ENCODE data around the gene METTL26. TPM values are rescaled to one million over a fixed set of nuclear protein-coding genes. Genes with fewer than 3 reads are reported as not detected.

Gene METTL26
- total RNA-seq, 4 donors from 2014 or later: 147 to 204 (median 176) TPM

DNA sequence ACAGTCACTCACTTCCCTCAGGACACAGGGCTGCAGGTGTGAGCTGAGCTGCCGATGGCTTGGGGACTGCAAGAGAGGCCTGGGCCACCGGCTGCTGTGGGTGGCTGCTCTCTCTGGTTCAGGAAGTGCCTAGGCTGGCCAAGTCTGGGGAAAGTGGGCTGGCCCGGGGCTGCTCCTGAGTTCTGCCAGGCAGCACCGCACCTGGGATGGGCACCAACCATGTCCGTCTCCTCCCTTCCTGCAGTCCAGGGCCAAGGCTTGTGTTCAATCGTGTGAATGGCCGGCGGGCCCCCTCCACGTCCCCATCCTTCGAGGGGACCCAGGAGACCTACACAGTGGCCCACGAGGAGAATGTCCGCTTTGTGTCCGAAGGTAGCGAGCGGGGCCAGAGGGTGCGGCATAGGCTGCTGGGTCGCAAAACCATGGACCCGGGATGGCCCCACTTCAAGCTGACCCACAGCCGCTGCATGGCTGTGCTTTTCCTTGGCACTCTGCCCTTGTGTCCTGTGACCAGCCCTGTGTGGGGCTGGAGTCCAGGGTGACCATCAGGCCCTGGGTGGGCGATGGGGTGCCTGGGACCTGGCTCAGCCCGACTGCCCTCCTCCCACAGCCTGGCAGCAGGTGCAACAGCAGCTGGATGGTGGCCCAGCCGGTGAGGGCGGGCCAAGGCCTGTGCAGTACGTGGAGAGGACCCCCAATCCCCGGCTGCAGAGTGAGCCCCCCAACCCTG, 11.2 kb upstream of the METTL26 start:
- 66 to 86% methylated on average over 11 to 12 of the region's 25 CpGs for WGBS, 2 donors
- Histone ChIP-seq H3K4me1 (peaks cover 0 to 65% (median 31%) of the 10 kb centered on the region in 4 donors), H3K36me3 (peaks cover 0 to 14% (median 0%) of the 10 kb centered on the region in 3 donors), H3K27ac (peak overlapping the region in 3 of 4 donors; percentile 55 to 91 (median 90)), H3K9me3 (no peaks in the 10 kb centered on the region), H3K4me3 (no peak overlapping the region), H3K27me3 (no peaks in the 10 kb centered on the region)
- DNase-seq (ENCODE audit: low spot score in 2 of 2): no peak
- TF ChIP-seq EP300 (IDR thresholded peaks at IDR 0.05): no peak

DNA sequence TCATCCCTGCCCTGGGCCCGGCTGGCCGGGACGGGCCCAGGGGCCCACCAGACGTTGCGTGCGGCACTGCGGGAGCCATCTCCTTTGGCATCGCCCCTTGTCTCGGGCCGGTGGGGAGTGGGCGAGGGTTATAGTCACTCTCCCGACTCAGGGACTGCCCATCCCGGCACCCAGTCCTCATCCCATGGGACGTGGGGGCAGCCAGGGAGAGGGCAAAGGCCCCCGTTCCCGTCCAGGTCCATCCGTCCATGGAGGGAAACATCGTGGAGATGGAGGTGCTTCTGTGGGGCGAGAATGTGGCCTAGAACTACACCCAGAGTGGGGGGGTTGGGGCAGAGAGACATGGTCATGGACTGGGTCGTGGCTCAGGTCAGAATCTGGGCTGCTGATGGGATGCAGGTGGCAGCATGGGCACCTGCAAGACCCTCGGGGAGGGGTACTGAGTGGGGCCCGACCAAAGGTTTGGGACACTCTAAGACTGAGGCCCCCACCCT, 10.6 kb upstream of the METTL26 start:
- no peak for TF ChIP-seq EP300 (IDR thresholded peaks at IDR 0.05)
- TF ChIP-seq POLR2A (IDR thresholded peaks at IDR 0.05): no peak
- TF ChIP-seq, protein P1, sequence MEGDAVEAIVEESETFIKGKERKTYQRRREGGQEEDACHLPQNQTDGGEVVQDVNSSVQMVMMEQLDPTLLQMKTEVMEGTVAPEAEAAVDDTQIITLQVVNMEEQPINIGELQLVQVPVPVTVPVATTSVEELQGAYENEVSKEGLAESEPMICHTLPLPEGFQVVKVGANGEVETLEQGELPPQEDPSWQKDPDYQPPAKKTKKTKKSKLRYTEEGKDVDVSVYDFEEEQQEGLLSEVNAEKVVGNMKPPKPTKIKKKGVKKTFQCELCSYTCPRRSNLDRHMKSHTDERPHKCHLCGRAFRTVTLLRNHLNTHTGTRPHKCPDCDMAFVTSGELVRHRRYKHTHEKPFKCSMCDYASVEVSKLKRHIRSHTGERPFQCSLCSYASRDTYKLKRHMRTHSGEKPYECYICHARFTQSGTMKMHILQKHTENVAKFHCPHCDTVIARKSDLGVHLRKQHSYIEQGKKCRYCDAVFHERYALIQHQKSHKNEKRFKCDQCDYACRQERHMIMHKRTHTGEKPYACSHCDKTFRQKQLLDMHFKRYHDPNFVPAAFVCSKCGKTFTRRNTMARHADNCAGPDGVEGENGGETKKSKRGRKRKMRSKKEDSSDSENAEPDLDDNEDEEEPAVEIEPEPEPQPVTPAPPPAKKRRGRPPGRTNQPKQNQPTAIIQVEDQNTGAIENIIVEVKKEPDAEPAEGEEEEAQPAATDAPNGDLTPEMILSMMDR (IDR thresholded peaks at IDR 0.05): no peak
- Histone ChIP-seq H3K36me3 (peaks cover 0 to 8% (median 0%) of the 10 kb centered on the region in 3 donors), H3K9me3 (no peaks in the 10 kb centered on the region), H3K4me3 (no peak overlapping the region), H3K27ac (peak overlapping the region in 3 of 4 donors; percentile 1 to 91 (median 55)), H3K27me3 (no peaks in the 10 kb centered on the region), H3K4me1 (peaks cover 0 to 66% (median 31%) of the 10 kb centered on the region in 4 donors)
- WGBS, 2 donors: 61 to 78% methylated on average over 11 to 14 of the region's 22 CpGs
- DNase-seq (ENCODE audit: low spot score in 2 of 2): no peak

DNA sequence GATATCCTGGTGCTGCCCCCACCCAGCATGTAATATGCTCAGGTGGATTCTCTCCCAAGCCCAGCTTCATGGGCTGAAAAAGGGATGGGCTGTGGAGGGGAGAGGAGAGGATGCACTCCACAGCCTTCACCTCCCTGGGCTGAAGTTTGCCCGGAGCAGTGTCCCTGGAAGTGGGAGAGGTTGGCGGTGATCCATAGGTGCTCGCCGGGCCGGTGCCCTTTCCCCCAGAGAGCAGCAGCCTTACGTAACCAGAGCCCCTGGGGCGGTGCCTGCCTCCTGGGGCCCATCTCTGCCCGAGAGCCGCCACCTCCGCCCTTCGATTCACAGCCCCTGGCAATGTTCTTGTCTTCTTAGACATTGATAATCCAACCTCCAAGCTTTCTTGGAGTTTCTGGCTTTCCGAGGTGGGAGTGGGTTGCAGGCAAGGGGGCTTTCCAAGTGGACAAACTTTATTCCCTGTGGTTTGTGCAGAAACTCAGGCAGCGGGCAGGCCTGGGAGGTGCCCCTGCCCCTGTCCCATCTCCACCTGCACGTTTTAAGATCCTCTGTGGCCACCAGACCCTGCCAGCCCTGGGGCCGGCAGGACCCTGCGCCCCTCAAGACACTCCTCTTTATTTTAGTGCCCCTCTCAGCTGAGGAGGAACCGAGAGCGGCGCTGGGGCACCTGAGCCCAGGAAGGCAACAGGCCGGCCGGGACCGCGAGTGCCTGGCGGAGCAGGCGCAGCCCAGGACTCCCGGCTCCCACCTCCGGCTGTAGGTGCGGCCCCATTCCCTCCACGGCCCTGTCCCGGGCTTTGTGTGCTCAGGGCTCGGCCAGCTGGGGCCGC, 10.0 kb upstream of the METTL26 start:
- WGBS, 2 donors: 68 to 79% methylated on average over 23 to 27 of the region's 32 CpGs
- peak overlapping the region in 2 of 4 donors; percentile 1 to 91 for H3K27ac ChIP-seq
- DNase-seq (ENCODE audit: low spot score in 2 of 2): no peak

DNA sequence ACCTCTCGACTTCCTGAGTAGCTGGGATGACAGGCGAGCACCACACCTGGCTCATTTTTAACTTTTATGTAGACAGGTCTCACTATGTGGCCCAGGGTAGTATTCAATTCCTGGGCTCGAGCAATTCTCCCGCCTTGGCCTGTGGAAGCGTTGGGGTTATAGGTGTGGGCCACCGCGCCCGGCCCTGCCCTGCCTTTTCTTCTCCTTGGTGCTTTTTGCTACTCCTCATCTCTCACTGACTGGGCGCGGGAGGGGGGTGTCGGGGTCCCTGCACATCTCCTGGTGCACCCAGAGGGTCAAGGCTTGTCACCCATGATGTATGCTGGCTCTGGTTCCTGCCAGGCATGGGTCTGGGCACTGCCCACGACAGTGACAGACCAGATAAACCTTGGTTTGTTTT, 8.5 kb upstream of the METTL26 start:
- H3K4me3 ChIP-seq: no peak overlapping the region
- no peak for DNase-seq (ENCODE audit: low spot score in 2 of 2)
- H3K27me3 ChIP-seq: no peaks in the 10 kb centered on the region
- peaks cover 0 to 6% (median 0%) of the 10 kb centered on the region in 3 donors for H3K36me3 ChIP-seq
- peak overlapping the region in 1 of 4 donors; percentile 91 for H3K27ac ChIP-seq
- no peaks in the 10 kb centered on the region for H3K9me3 ChIP-seq
- TF ChIP-seq, protein P1 (IDR thresholded peaks at IDR 0.05): no peak
- no peak for TF ChIP-seq POLR2A (IDR thresholded peaks at IDR 0.05)
- TF ChIP-seq EP300 (IDR thresholded peaks at IDR 0.05): no peak
- peaks cover 0 to 63% (median 25%) of the 10 kb centered on the region in 4 donors for H3K4me1 ChIP-seq
- 91 to 94% methylated on average over 12 of the region's 12 CpGs for WGBS, 2 donors

More for the DNA sequence above, 10.0 kb upstream of the METTL26 start:
- peak overlapping the region in 1 of 4 donors; percentile 5 for H3K4me3 ChIP-seq
- peaks cover 0 to 6% (median 0%) of the 10 kb centered on the region in 3 donors for H3K36me3 ChIP-seq
- peaks cover 0 to 71% (median 31%) of the 10 kb centered on the region in 4 donors for H3K4me1 ChIP-seq
- H3K9me3 ChIP-seq: no peaks in the 10 kb centered on the region
- TF ChIP-seq POLR2A (IDR thresholded peaks at IDR 0.05) (no peak), EP300 (IDR thresholded peaks at IDR 0.05) (no peak)
- TF ChIP-seq, protein P1 (IDR thresholded peaks at IDR 0.05): no peak
- no peaks in the 10 kb centered on the region for H3K27me3 ChIP-seq

DNA sequence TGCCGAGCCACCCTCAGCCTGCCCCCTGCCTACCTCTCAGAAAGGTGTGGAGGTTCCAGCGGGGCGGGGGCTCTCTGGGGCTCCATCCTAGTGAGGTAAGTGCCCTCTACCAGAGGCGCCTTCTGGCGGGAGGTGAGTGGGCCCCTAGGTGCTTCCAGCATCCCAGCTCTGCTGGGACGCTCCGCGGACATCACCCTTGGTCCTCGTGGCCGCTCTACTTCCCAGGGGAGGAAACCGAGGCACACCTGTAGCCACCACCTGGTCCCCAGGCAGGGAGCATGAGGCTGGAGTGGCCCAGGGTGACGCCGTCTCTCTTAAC, 6.9 kb upstream of the METTL26 start:
- H3K27ac ChIP-seq: peak overlapping the region in 3 of 4 donors; percentile 80 to 86 (median 85)
- no peak for DNase-seq (ENCODE audit: low spot score in 2 of 2)
- peaks cover 0 to 6% (median 0%) of the 10 kb centered on the region in 3 donors for H3K36me3 ChIP-seq
- peaks cover 0 to 58% (median 24%) of the 10 kb centered on the region in 4 donors for H3K4me1 ChIP-seq
- 85 to 88% methylated on average over 4 to 10 of the region's 13 CpGs for WGBS, 2 donors
- H3K4me3 ChIP-seq: peak overlapping the region in 3 of 4 donors; percentile 58 to 89 (median 71)
- TF ChIP-seq, protein P1 (IDR thresholded peaks at IDR 0.05): no peak
- TF ChIP-seq EP300 (IDR thresholded peaks at IDR 0.05) (no peak), POLR2A (IDR thresholded peaks at IDR 0.05) (no peak)
- H3K27me3 ChIP-seq: no peaks in the 10 kb centered on the region
- H3K9me3 ChIP-seq: no peaks in the 10 kb centered on the region
